Upper lobe of left lung (tissue), 4 donors: ENCODE measurements around the gene SMYD3.

ENCODE experiments used
- CTCF ChIP-seq, 6 experiments: fragments of 450-650 bp in 4 of 6; fragments of 200-600 bp in 2 of 6; sonication (generic) in 2 of 6; IDR thresholded peaks; one replicate each; pipeline ENCODE4 v1.5.1; 2016 to 2019; ENCODE audit warnings: antibody characterized with exemption in 6 of 6
- POLR2A ChIP-seq, 4 donors: fragments of 450-650 bp; IDR thresholded peaks; one replicate each; pipeline ENCODE4 v1.5.1; 2016 to 2017; ENCODE audit warnings: antibody characterized with exemption in 4 of 4, mild to moderate bottlenecking in 2 of 4

GRCh38 chr1:245804696-245805095, 702.4 kb downstream of the SMYD3 start:
- TF ChIP-seq CTCF (IDR thresholded peaks at IDR 0.05) (no peak), POLR2A (IDR thresholded peaks at IDR 0.05) (no peak)
